IMR-90 (cell line): ENCODE measurements around the gene FRMD3. TPM values are rescaled to one million over a fixed set of nuclear protein-coding genes. Genes with fewer than 3 reads are reported as not detected.

ENCODE experiments used
- ATAC-seq: fragments of 200-7000 bp; cut with Tn5 transposase; 2 replicates; pipeline ENCODE4 v1.9.1; 2020; ENCODE audit warnings: low read depth, mild to moderate bottlenecking, moderate library complexity
- BruUV-seq: library from RNA; stranded (reverse); fragments of 400-500 nt; replicated peaks from 2 replicates; lab custom pipeline; 2021; lab: Mats Ljungman, UMichigan
- CTCF ChIA-PET: fragments of 300-600 bp; formaldehyde crosslinking; extraction: SDS; loops from one replicate; lab custom pipeline; 2021; ENCODE audit warnings: antibody characterized with exemption; lab: Yijun Ruan, JAX
- POLR2A ChIA-PET: fragments of 300-600 bp; sonication (Branson Sonifier 250); formaldehyde crosslinking; loops from one replicate; lab custom pipeline; 2022; ENCODE audit warnings: antibody characterized with exemption; ENCODE audit not compliant: unreplicated experiment; lab: Charles Lee
- DNase-seq: peaks from one replicate; pipeline ENCODE4 v3.0.0; 2013
- H2AFZ ChIP-seq: replicated peaks from 2 replicates; pipeline ENCODE3; 2013; ENCODE audit warnings: low read length, mild to moderate bottlenecking; ENCODE audit not compliant: poor library complexity
- H2AK5ac ChIP-seq: 2 replicates; pipeline ENCODE4 v1.6.1; 2013; ENCODE audit warnings: low read depth, low read length, inconsistent platforms
- H2AK9ac ChIP-seq: replicated peaks from 2 replicates; pipeline ENCODE3; 2013; ENCODE audit warnings: mild to moderate bottlenecking, low read depth, low read length, moderate library complexity; ENCODE audit not compliant: poor library complexity
- H2BK120ac ChIP-seq: 2 replicates; pipeline ENCODE4 v1.6.1; 2013; ENCODE audit warnings: low read depth, low read length, inconsistent platforms
- H2BK15ac ChIP-seq: 3 replicates; pipeline ENCODE4 v1.6.1; 2013; ENCODE audit warnings: low read depth, low read length, inconsistent platforms
- H2BK20ac ChIP-seq: 2 replicates; pipeline ENCODE4 v1.6.1; 2013; ENCODE audit warnings: low read depth, mild to moderate bottlenecking, inconsistent platforms, low read length, moderate library complexity
- H2BK5ac ChIP-seq: 2 replicates; pipeline ENCODE4 v1.6.1; 2013; ENCODE audit warnings: mild to moderate bottlenecking, low read depth, low read length, inconsistent platforms; ENCODE audit not compliant: poor library complexity, severe bottlenecking
- H3K14ac ChIP-seq: replicated peaks from 2 replicates; pipeline ENCODE4 v1.6.1; 2013; ENCODE audit warnings: low read depth, low read length, inconsistent platforms
- H3K18ac ChIP-seq: 2 replicates; pipeline ENCODE4 v1.6.1; 2013; ENCODE audit warnings: low read depth, low read length, control low read depth
- H3K23ac ChIP-seq: 2 replicates; pipeline ENCODE4 v1.6.1; 2013; ENCODE audit warnings: low read depth, low read length, inconsistent platforms
- H3K27ac ChIP-seq: 2 replicates; pipeline ENCODE4 v1.5.1; 2013; ENCODE audit warnings: mild to moderate bottlenecking, control low read depth, low read length; ENCODE audit not compliant: insufficient read depth
- H3K27me3 ChIP-seq: 2 replicates; pipeline ENCODE4 v1.6.1; 2013; ENCODE audit warnings: low read length; ENCODE audit not compliant: control insufficient read depth, insufficient read depth
- H3K36me3 ChIP-seq: 2 replicates; pipeline ENCODE4 v1.6.1; 2013; ENCODE audit warnings: low read length, mixed read lengths; ENCODE audit not compliant: control insufficient read depth, insufficient read depth
- H3K4ac ChIP-seq: 2 replicates; pipeline ENCODE4 v1.6.1; 2013; ENCODE audit warnings: low read depth, low read length, inconsistent platforms
- H3K4me1 ChIP-seq: 2 replicates; pipeline ENCODE4 v1.6.1; 2013; ENCODE audit warnings: low read length, mixed read lengths; ENCODE audit not compliant: control insufficient read depth, insufficient read depth
- H3K4me2 ChIP-seq: 2 replicates; pipeline ENCODE4 v1.6.1; 2013; ENCODE audit warnings: low read depth, mild to moderate bottlenecking, control low read depth, low read length, moderate library complexity
- H3K4me3 ChIP-seq: 2 replicates; pipeline ENCODE4 v1.5.1; 2013; ENCODE audit warnings: low read depth, mild to moderate bottlenecking, control low read depth, low read length, moderate library complexity; ENCODE audit not compliant: insufficient read depth
- H3K56ac ChIP-seq: 2 replicates; pipeline ENCODE4 v1.6.1; 2013; ENCODE audit warnings: low read length, inconsistent platforms; ENCODE audit not compliant: insufficient read depth; ENCODE audit errors: extremely low read depth
- H3K79me1 ChIP-seq, 2 experiments: 2 replicates each; pipeline ENCODE4 v1.6.1; 2013; ENCODE audit warnings: low read length in 2 of 2, inconsistent platforms in 1 of 2, low read depth in 1 of 2
- H3K9ac ChIP-seq: 2 replicates; pipeline ENCODE4 v1.6.1; 2013; ENCODE audit warnings: low read depth, low read length, control low read depth
- H3K9me1 ChIP-seq: 2 replicates; pipeline ENCODE4 v1.6.1; 2013; ENCODE audit warnings: low read length, inconsistent platforms; ENCODE audit not compliant: insufficient read depth
- H3K9me3 ChIP-seq: 2 replicates; pipeline ENCODE4 v1.6.1; 2013; ENCODE audit warnings: low read length; ENCODE audit not compliant: control insufficient read depth, insufficient read depth
- H4K20me1 ChIP-seq: 2 replicates; pipeline ENCODE4 v1.6.1; 2013; ENCODE audit warnings: low read length, inconsistent platforms; ENCODE audit not compliant: insufficient read depth
- H4K5ac ChIP-seq: 2 replicates; pipeline ENCODE4 v1.6.1; 2013; ENCODE audit warnings: mild to moderate bottlenecking, low read depth, low read length, control low read depth
- H4K8ac ChIP-seq, 2 experiments: 2 replicates each; pipeline ENCODE4 v1.6.1; 2013; ENCODE audit warnings: low read depth in 2 of 2, low read length in 2 of 2, control low read depth in 1 of 2, inconsistent platforms in 1 of 2
- H4K91ac ChIP-seq: 2 replicates; pipeline ENCODE4 v1.6.1; 2013; ENCODE audit warnings: low read depth, low read length, inconsistent platforms; ENCODE audit not compliant: insufficient read depth
- BHLHE40 ChIP-seq: fragments of 150-350 bp; IDR thresholded peaks from 2 replicates; pipeline ENCODE4 v1.6.1; 2016; ENCODE audit warnings: mild to moderate bottlenecking, low read depth, low read length
- CEBPB ChIP-seq: IDR thresholded peaks from 2 replicates; pipeline ENCODE4 v1.6.1; 2012; ENCODE audit warnings: low read depth, low read length, improper control_type of control experiment
- CHD1 ChIP-seq: IDR thresholded peaks from 2 replicates; pipeline ENCODE4 v1.6.1; 2012; ENCODE audit warnings: low read depth, low read length, improper control_type of control experiment
- FOS ChIP-seq: fragments of 150-350 bp; IDR thresholded peaks from 2 replicates; pipeline ENCODE4 v1.6.1; 2016; ENCODE audit warnings: low read depth, low read length
- MAFK ChIP-seq: IDR thresholded peaks from 2 replicates; pipeline ENCODE4 v1.6.1; 2012; ENCODE audit warnings: low read depth, low read length, improper control_type of control experiment
- MAZ ChIP-seq: IDR thresholded peaks from 2 replicates; pipeline ENCODE4 v1.6.1; 2012; ENCODE audit warnings: low read depth, mild to moderate bottlenecking, low read length, improper control_type of control experiment, moderate library complexity, borderline replicate concordance
- MXI1 ChIP-seq: IDR thresholded peaks from 2 replicates; pipeline ENCODE4 v1.6.1; 2012; ENCODE audit warnings: low read depth, mild to moderate bottlenecking, low read length, moderate library complexity, borderline replicate concordance
- NFE2L2 ChIP-seq: fragments of 150-350 bp; IDR thresholded peaks from 2 replicates; pipeline ENCODE4 v1.6.1; 2016; ENCODE audit warnings: low read depth, mild to moderate bottlenecking, low read length
- POLR2A ChIP-seq: IDR thresholded peaks from 2 replicates; pipeline ENCODE4 v1.6.1; 2012; ENCODE audit warnings: mild to moderate bottlenecking, low read depth, low read length
- RAD21 ChIP-seq: IDR thresholded peaks from 2 replicates; pipeline ENCODE4 v1.6.1; 2012; ENCODE audit warnings: low read length, improper control_type of control experiment
- RCOR1 ChIP-seq: IDR thresholded peaks from 2 replicates; pipeline ENCODE4 v1.6.1; 2012; ENCODE audit warnings: mild to moderate bottlenecking, low read length, improper control_type of control experiment; ENCODE audit not compliant: insufficient replicate concordance
- RFX5 ChIP-seq: IDR thresholded peaks from 2 replicates; pipeline ENCODE4 v1.8.0; 2012; ENCODE audit warnings: low read depth, mild to moderate bottlenecking, low read length, moderate library complexity
- SMC3 ChIP-seq: fragments of 150-350 bp; IDR thresholded peaks from 2 replicates; pipeline ENCODE4 v1.6.1; 2016; ENCODE audit warnings: low read depth, mild to moderate bottlenecking, antibody characterized with exemption, low read length, moderate library complexity
- WGBS, 2 experiments: methylation state at CpG; one replicate each; pipeline versions ENCODE4 v1.1.5 to v1.1.7; 2013; ENCODE audit warnings: missing lambda C conversion rate in 2 of 2; ENCODE audit not compliant: insufficient read length in 1 of 2; ENCODE audit errors: extremely low coverage in 2 of 2; 5-methylcytosine and 5-hydroxymethylcytosine counted together
- dilution Hi-C: fragments of 300-500 bp; cut with HindIII; formaldehyde crosslinking; loops from one replicate; pipeline ENCODE4 v1.14.3; 2018; ENCODE audit warnings: low sequenced_read_pairs; ENCODE audit not compliant: unreplicated experiment
- in situ Hi-C: fragments of 300-500 bp; cut with MboI; formaldehyde crosslinking; loops from 3 replicates; pipeline ENCODE4 v1.14.3; 2019; ENCODE audit warnings: low sequenced_read_pairs, inconsistent platforms, mixed read lengths
- intact Hi-C: fragments of 100-400 bp; cut with micrococcal nuclease; formaldehyde crosslinking; loops from 2 replicates; pipeline ENCODE4 v1.10.0; 2022
- polyA plus RNA-seq, 3 experiments: library from polyadenylated mRNA; depleted of rRNA; stranded (reverse); fragments of >200 nt; gene quantifications; 2 replicates each; pipeline ENCODE4 v1.2.3, GENCODE V29; 2012; ENCODE audit warnings: low replicate concordance in 1 of 3
- total RNA-seq: library from RNA; depleted of rRNA; stranded (reverse); fragments of >200 nt; gene quantifications from 2 replicates; pipeline ENCODE4 v1.2.3, GENCODE V29; 2012
- TF ChIP-seq, protein P1 (sequence below): fragments of 150-350 bp; IDR thresholded peaks from 2 replicates; pipeline ENCODE4 v1.6.1; 2016; ENCODE audit warnings: low read depth, mild to moderate bottlenecking, low read length, moderate library complexity, borderline replicate concordance

FRMD3 gene
- total and polyA plus RNA-seq, 2 of the 4 experiments (the other 2 are of a cell fraction), result 0.02 to 0.18 TPM

GRCh38 chr9:83430681-83431080, 107.5 kb downstream of the FRMD3 start:
- CTCF ChIA-PET, result no interaction called here
- Histone ChIP-seq H2AFZ (no peak overlapping the region), H3K4ac (no peak overlapping the region), H3K4me3 (no peak overlapping the region), H3K18ac (no peak overlapping the region), H3K4me2 (no peak overlapping the region), H3K56ac (no peak overlapping the region), H3K27me3 (no peaks in the 10 kb centered on the region), H4K5ac (no peak overlapping the region), H3K9me1 (no peaks in the 10 kb centered on the region), H3K23ac (no peak overlapping the region), H3K27ac (no peak overlapping the region), H4K20me1 (no peaks in the 10 kb centered on the region), H2BK15ac (no peak overlapping the region), H2AK5ac (no peak overlapping the region), H3K36me3 (no peaks in the 10 kb centered on the region), H2BK5ac (no peak overlapping the region), H3K4me1 (no peaks in the 10 kb centered on the region), H4K91ac (no peak overlapping the region), H4K8ac (no peak overlapping the region), H3K79me1 (no peaks in the 10 kb centered on the region), H2AK9ac (no peak overlapping the region), H2BK120ac (no peak overlapping the region), H2BK20ac (no peak overlapping the region), H3K9me3 (no peaks in the 10 kb centered on the region; the same call in 1 of the 2 replicates), H3K9ac (no peak overlapping the region), H3K14ac (no peak overlapping the region)
- intact Hi-C loops (no loop called here), in situ Hi-C loops (no loop called here), dilution Hi-C loops (no loop called here)
- POLR2A ChIA-PET, result no interaction called here
- ATAC-seq (no peak), DNase-seq (no peak)
- 0% methylated on average over 1 of the region's 4 CpGs; no CpG with 5 or more reads in 1 of the 2 experiments for WGBS, 2 experiments
- no TSS peak for BruUV-seq
- TF ChIP-seq MAFK, result no peak
- TF ChIP-seq FOS, result no peak
- TF ChIP-seq NFE2L2, result no peak
- no peak for TF ChIP-seq CHD1
- no peak for TF ChIP-seq RCOR1
- TF ChIP-seq SMC3, result no peak
- TF ChIP-seq, protein P1, sequence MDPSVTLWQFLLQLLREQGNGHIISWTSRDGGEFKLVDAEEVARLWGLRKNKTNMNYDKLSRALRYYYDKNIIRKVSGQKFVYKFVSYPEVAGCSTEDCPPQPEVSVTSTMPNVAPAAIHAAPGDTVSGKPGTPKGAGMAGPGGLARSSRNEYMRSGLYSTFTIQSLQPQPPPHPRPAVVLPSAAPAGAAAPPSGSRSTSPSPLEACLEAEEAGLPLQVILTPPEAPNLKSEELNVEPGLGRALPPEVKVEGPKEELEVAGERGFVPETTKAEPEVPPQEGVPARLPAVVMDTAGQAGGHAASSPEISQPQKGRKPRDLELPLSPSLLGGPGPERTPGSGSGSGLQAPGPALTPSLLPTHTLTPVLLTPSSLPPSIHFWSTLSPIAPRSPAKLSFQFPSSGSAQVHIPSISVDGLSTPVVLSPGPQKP, result no peak
- TF ChIP-seq MXI1, result no peak
- no peak for TF ChIP-seq POLR2A
- TF ChIP-seq RAD21, result no peak
- no peak for TF ChIP-seq MAZ
- TF ChIP-seq RFX5, result no peak
- no peak for TF ChIP-seq CEBPB
- no peak for TF ChIP-seq BHLHE40
